Lower lobe of right lung (tissue), 2 donors: ENCODE results near the gene ATP11C. TPM values are rescaled to one million over a fixed set of nuclear protein-coding genes. Genes with fewer than 3 reads are reported as not detected.

ENCODE experiments used
- ATAC-seq, 2 donors: fragments of 200-7000 bp; cut with Tn5 transposase; one replicate each; pipeline ENCODE4 v1.9.1; 2020 to 2022; ENCODE audit warnings: mild to moderate bottlenecking in 2 of 2, moderate library complexity in 2 of 2
- DNase-seq: peaks from one replicate; pipeline ENCODE4 v3.0.0-alpha.2; 2020
- H3K27ac ChIP-seq: fragments of 200-600 bp; one replicate; pipeline ENCODE4 v1.8.0; 2022
- H3K27me3 ChIP-seq: fragments of 200-600 bp; one replicate; pipeline ENCODE4 v1.8.0; 2022; ENCODE audit warnings: low read depth
- H3K36me3 ChIP-seq: fragments of 200-600 bp; one replicate; pipeline ENCODE4 v1.8.0; 2022; ENCODE audit warnings: mild to moderate bottlenecking
- H3K4me1 ChIP-seq: fragments of 200-600 bp; one replicate; pipeline ENCODE4 v1.8.0; 2022
- H3K4me3 ChIP-seq: fragments of 200-600 bp; one replicate; pipeline ENCODE4 v1.8.0; 2022; ENCODE audit warnings: mild to moderate bottlenecking
- H3K9me3 ChIP-seq: fragments of 200-600 bp; one replicate; pipeline ENCODE4 v1.8.0; 2022
- intact Hi-C: fragments of 100-400 bp; cut with DNase I; formaldehyde crosslinking; loops from one replicate; pipeline ENCODE4 v1.11.0; 2022
- total RNA-seq: library from RNA; stranded (reverse); fragmentation: NEBNext Ultra II Directional; extraction: Animal tissue kit (Norgen Biotek cat#: 25700); gene quantifications from one replicate; pipeline ENCODE4 v1.2.1, GENCODE V29; 2021
- TF ChIP-seq, protein P1 (sequence below): fragments of 200-600 bp; IDR thresholded peaks from one replicate; pipeline ENCODE4 v1.8.0; 2022; ENCODE audit warnings: antibody characterized with exemption, mild to moderate bottlenecking
- donor health status: DM: no; HTN: yes; CAD: no; lungs with severe emphysema.

ATP11C gene
- total RNA-seq, 1 donor from 2014 or later, result 14.2 TPM

DNA sequence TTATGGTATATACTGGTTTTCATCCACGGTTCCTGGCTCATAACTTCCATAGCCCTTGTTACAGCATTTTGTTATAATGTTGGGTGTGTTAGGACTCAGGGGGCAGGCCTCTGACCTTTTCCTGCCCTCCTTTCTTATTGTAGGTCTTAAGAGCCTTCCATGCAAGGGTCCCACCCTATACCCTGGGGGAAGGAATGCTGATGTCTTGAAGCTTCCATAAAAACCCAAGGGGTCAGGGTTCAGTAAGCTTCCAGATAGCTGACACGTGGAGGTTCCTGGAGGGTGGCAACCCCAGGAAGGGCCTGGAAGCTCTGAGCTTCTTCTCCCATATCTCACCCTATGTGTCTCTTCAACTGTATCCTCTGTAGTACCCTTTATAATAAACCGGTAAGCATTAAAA is 29.6 kb downstream of the ATP11C start:
- TF ChIP-seq, protein P1, sequence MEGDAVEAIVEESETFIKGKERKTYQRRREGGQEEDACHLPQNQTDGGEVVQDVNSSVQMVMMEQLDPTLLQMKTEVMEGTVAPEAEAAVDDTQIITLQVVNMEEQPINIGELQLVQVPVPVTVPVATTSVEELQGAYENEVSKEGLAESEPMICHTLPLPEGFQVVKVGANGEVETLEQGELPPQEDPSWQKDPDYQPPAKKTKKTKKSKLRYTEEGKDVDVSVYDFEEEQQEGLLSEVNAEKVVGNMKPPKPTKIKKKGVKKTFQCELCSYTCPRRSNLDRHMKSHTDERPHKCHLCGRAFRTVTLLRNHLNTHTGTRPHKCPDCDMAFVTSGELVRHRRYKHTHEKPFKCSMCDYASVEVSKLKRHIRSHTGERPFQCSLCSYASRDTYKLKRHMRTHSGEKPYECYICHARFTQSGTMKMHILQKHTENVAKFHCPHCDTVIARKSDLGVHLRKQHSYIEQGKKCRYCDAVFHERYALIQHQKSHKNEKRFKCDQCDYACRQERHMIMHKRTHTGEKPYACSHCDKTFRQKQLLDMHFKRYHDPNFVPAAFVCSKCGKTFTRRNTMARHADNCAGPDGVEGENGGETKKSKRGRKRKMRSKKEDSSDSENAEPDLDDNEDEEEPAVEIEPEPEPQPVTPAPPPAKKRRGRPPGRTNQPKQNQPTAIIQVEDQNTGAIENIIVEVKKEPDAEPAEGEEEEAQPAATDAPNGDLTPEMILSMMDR, result no peak
- H3K4me1 ChIP-seq, result no peaks in the 10 kb centered on the region
- intact Hi-C loops, result no loop called here
- H3K9me3 ChIP-seq, result no peaks in the 10 kb centered on the region
- DNase-seq, result no peak
- ATAC-seq, result no peak
- H3K27me3 ChIP-seq, result no peaks in the 10 kb centered on the region
- H3K4me3 ChIP-seq, result no peak overlapping the region
- H3K27ac ChIP-seq, result no peak overlapping the region
- H3K36me3 ChIP-seq, result no peaks in the 10 kb centered on the region

DNA sequence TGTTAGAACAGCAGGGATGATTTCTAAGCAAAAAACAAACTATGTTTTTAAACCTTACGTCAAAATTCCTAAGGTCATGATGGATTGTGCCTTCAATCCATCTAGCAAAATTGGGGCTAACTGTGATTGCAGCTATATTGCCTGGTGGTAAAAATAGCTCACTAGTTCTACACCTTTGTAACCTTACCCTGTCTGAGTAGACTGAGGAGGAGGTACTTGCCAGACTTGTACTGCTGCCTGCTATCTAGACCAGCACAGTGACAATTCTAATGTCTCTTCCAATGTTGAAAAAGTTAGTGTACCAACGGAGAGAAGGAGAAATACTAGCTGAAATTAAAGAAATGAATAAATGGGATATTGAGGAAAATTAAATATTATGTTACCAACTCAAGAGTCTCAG is 30.3 kb downstream of the ATP11C start:
- intact Hi-C loops, result no loop called here

DNA sequence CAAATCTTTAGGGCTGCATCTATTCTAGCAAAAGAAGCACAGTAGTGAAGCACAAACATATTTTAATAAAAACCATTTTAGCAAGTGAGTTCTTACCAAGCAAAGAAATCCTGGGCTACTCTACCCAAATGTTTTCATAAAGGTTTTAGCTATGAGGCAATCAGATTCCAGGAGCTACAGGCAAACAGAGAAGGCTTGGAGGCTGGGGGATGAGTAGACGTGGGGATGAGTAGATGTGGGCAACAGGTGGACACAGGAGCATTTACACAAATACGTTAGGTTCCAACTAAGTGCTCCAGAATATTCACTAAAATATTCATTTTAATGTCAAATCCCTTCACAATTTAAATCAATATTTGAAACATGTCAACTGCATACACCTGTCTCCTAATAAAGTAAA is 34.5 kb downstream of the ATP11C start:
- TF ChIP-seq, protein P1, result no peak
- H3K4me1 ChIP-seq, result no peaks in the 10 kb centered on the region
- no peaks in the 10 kb centered on the region for H3K9me3 ChIP-seq
- H3K36me3 ChIP-seq, result no peaks in the 10 kb centered on the region
- ATAC-seq (no peak), DNase-seq (no peak)
- no peak overlapping the region for H3K27ac ChIP-seq
- no peaks in the 10 kb centered on the region for H3K27me3 ChIP-seq
- no peak overlapping the region for H3K4me3 ChIP-seq
- intact Hi-C loops, result no loop called here

More for the DNA sequence above, 30.3 kb downstream of the ATP11C start:
- no peaks in the 10 kb centered on the region for H3K27me3 ChIP-seq
- H3K9me3 ChIP-seq, result no peaks in the 10 kb centered on the region
- TF ChIP-seq, protein P1, result no peak
- no peak overlapping the region for H3K27ac ChIP-seq
- ATAC-seq (no peak), DNase-seq (no peak)
- no peaks in the 10 kb centered on the region for H3K4me1 ChIP-seq
- H3K36me3 ChIP-seq, result no peaks in the 10 kb centered on the region
- H3K4me3 ChIP-seq, result no peak overlapping the region

DNA sequence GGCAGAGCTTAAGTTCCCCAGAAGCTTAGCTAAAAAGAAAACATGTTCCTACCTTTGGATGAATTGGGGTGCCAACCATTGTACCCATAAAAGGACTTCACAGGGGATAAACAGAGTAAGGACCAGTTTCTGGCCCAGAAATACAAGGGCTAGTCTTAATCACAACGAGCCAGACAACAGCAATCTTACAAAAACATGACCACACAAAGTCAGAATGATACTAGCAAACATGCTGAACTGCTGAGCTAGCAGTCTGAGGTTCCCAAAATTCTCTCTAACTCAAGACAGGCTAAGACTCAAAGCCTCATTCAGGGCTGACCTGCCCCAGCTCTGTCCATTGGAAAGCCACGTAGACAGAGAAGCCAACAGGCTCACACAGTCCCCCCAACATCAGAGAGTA is 40.3 kb downstream of the ATP11C start:
- H3K4me1 ChIP-seq, result no peaks in the 10 kb centered on the region
- no peaks in the 10 kb centered on the region for H3K36me3 ChIP-seq
- TF ChIP-seq, protein P1, result no peak
- no peaks in the 10 kb centered on the region for H3K27me3 ChIP-seq
- H3K27ac ChIP-seq, result no peak overlapping the region
- intact Hi-C loops, result no loop called here
- no peak overlapping the region for H3K4me3 ChIP-seq
- no peaks in the 10 kb centered on the region for H3K9me3 ChIP-seq
- no peak for DNase-seq
- no peak for ATAC-seq

DNA sequence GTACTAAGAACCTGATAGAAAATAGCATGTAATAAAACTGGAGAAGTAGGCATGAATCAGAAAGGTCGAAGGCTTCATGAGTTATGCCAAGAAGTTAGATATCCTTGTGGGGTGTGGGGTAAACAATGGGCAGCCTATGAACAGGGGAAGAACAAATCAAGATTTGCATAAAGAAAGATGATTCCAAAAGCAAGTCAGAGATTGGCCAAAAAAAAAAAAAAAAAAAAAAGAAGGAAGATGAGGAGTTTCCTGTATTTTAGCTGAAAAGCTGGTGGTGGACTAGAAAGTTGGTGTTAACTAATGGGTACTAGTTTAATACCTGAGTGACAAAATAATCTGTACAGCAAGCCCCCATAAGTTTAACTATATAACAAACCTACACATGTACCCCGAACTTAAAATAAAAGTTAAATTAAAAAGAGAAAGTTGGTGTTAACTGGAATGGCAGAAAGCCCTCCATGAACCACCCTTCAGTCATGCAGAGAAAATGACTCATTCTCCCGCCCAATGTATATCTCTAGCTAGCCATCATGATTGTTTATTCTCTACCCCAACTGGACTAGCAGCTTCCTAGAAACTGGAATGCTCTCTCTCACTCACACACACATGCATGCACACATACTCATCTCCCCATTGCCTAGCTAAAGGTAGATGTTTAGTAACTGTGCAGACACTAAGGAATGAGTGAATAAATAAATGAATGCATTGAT is 41.7 kb downstream of the ATP11C start:
- no peaks in the 10 kb centered on the region for H3K9me3 ChIP-seq
- intact Hi-C loops, result no loop called here
- H3K4me1 ChIP-seq, result no peaks in the 10 kb centered on the region
- no peak for ATAC-seq
- no peak for DNase-seq
- H3K36me3 ChIP-seq, result no peaks in the 10 kb centered on the region
- TF ChIP-seq, protein P1, result no peak
- H3K27ac ChIP-seq, result no peak overlapping the region
- no peak overlapping the region for H3K4me3 ChIP-seq
- no peaks in the 10 kb centered on the region for H3K27me3 ChIP-seq
